Astrocyte of the cerebellum (primary cell): ENCODE results near the gene STK38.
A peak's percentile ranks its signal among the peaks of the same experiment; 100 is the strongest.

Source experiments
- DNase-seq: peaks from one replicate; pipeline ENCODE4 v3.0.0-alpha.2; 2011; ENCODE audit warnings: low read depth
- H3K4me3 ChIP-seq: 2 replicates; pipeline ENCODE4 v1.5.1; 2011; ENCODE audit warnings: mild to moderate bottlenecking, low read depth, low read length, moderate library complexity
- CTCF ChIP-seq: IDR thresholded peaks from 2 replicates; pipeline ENCODE4 v1.5.1; 2012; ENCODE audit warnings: low read length, low read depth, moderate library complexity, mild to moderate bottlenecking; ENCODE audit errors: missing control alignments
- in situ Hi-C: cut with HindIII; loops from 2 replicates; pipeline ENCODE4 v1.10.0; 2017; ENCODE audit warnings: low sequenced_read_pairs

Gene STK38

DNA sequence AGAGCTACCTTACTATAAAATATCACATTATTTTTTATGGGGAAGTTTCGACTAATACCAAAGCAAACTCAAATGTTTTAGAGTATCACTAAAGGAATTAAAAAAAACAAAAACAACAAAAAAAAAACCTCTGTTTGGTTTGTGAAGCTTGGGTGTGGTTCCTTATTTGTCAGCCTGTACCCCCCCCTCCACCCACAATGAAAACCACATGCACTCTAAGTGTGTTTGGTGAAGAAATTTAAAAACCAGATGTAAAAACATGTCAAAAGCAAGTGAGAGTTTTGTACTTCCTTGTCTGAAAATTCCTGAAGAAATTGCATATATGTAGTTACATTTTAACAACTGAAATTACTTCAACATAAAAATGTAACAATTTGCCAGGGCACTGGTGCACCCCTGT lies 3.1 kb downstream of the STK38 start:
- in situ Hi-C loops: no loop called here
- no peak overlapping the region for H3K4me3 ChIP-seq
- no peak for DNase-seq
- no peak for TF ChIP-seq CTCF

GRCh38 chr6:36542041-36542440 lies 5.2 kb downstream of the STK38 start:
- H3K4me3 ChIP-seq: no peak overlapping the region

DNA sequence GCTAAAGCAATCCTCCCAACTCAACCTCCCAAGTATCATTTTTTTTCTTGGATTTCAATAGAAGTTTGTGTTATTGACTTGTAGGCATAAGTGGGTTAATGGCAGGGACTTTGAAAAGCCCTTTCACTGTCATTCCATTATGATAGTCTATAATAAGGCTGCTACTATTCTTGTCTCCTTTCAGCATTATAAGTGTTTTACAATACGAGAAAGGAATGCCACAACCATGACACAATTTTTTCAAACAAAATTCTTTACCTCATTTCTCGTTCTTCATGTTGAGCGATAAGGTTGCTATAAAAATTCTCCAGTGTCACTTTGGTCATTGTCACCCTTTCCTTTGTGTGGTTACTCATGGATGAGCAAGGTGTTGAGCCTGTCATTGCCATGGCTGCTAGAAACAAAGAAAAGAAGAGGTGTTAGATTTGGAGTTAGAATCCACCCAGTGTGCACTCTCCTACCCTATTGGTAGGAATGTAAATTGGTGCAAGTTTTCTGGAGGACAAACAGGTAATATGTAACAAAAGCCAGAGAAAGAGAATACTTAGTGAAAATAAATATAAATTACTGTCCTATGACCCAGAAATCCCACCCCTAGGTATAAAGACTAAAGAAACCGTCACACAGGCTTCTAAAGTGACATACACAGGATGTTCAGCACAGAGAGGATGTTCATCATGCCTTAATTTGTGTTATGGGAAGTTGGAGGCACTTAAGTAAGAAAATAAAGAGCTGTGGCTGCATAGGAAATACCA lies 7.3 kb downstream of the STK38 start:
- H3K4me3 ChIP-seq: no peak overlapping the region
- DNase-seq: no peak
- in situ Hi-C loops: no loop called here
- TF ChIP-seq CTCF: peak; percentile 6

More at GRCh38 chr6:36542041-36542440, 5.2 kb downstream of the STK38 start:
- in situ Hi-C loops: no loop called here
- DNase-seq: no peak
- no peak for TF ChIP-seq CTCF

GRCh38 chr6:36536873-36537547 lies 10.3 kb downstream of the STK38 start:
- TF ChIP-seq CTCF: no peak
- DNase-seq: no peak
- H3K4me3 ChIP-seq: no peak overlapping the region
- in situ Hi-C loops: no loop called here

DNA sequence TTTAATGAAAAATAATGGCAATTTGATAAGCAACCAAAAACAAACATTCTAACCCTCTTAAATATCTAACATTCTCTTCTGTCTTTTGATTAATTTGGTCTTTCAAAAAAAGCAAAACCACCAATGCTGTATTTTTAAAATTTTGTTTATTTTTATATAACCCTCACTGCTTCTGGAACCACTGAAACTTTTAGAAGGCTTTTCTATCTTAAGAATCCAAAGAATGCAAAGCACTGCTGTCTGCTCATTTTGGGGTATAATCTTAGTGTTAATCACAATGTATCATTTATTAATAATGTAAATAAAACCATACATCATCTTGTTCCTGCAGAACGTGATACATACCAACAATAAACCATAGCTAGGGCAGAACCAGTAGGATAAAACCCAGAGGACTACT lies 14.0 kb downstream of the STK38 start:
- no peak overlapping the region for H3K4me3 ChIP-seq
- no peak for TF ChIP-seq CTCF
- DNase-seq: peak; percentile 3
- in situ Hi-C loops: no loop called here

GRCh38 chr6:36526066-36526465 lies 21.2 kb downstream of the STK38 start:
- DNase-seq: no peak
- no peak for TF ChIP-seq CTCF
- H3K4me3 ChIP-seq: no peak overlapping the region
- in situ Hi-C loops: no loop called here
